Measurements from ENCODE around the gene FCGBP. TPM values are rescaled to one million over a fixed set of nuclear protein-coding genes. Genes with fewer than 3 reads are reported as not detected.
"Not testable (repeated sequence)": the region's sequence is repeated elsewhere in the genome, so short reads cannot be mapped to it uniquely, and the experiment has no call there.

FCGBP gene
- total RNA-seq, 1 donor from 2014 or later = 10.3 TPM

GRCh38 chr19:39908803-39909202 lies 25.6 kb downstream of the FCGBP start:
- H3K27me3 ChIP-seq = no peaks in the 10 kb centered on the region
- H3K4me3 ChIP-seq = no peak overlapping the region
- no peaks in the 10 kb centered on the region for H3K36me3 ChIP-seq
- no peaks in the 10 kb centered on the region for H3K9me3 ChIP-seq
- H3K27ac ChIP-seq = no peak overlapping the region
- DNase-seq (no peak), ATAC-seq (no peak)
- H3K4me1 ChIP-seq = no peaks in the 10 kb centered on the region
- no peak for TF ChIP-seq CTCF (IDR thresholded peaks at IDR 0.05)
- intact Hi-C loops (cut with DNase I) = no loop called here

- no peak for TF ChIP-seq CTCF (IDR thresholded peaks at IDR 0.05)
- DNase-seq (peak; percentile 19), ATAC-seq (no peak)
- Histone ChIP-seq H3K4me1 (no peaks in the 10 kb centered on the region), H3K27me3 (no peaks in the 10 kb centered on the region), H3K9me3 (no peaks in the 10 kb centered on the region), H3K27ac (no peak overlapping the region), H3K36me3 (no peaks in the 10 kb centered on the region), H3K4me3 (no peak overlapping the region)
- intact Hi-C loops (cut with DNase I) = no loop called here
These were observed 27.4 kb downstream of the FCGBP start for GRCh38 chr19:39906820-39907611.

GRCh38 chr19:39906283-39906682 lies 28.2 kb downstream of the FCGBP start:
- no peak for ATAC-seq
- peak; percentile 12 for DNase-seq

GRCh38 chr19:39903486-39904091 lies 30.8 kb downstream of the FCGBP start:
- H3K27ac ChIP-seq; H3K4me1 ChIP-seq; DNase-seq; H3K9me3 ChIP-seq; intact Hi-C loops (cut with DNase I); H3K36me3 ChIP-seq; H3K4me3 ChIP-seq; ATAC-seq; H3K27me3 ChIP-seq: not testable (repeated sequence)

More at GRCh38 chr19:39906283-39906682, 28.2 kb downstream of the FCGBP start:
- Histone ChIP-seq H3K27me3 (no peaks in the 10 kb centered on the region), H3K27ac (no peak overlapping the region), H3K4me3 (no peak overlapping the region), H3K9me3 (no peaks in the 10 kb centered on the region), H3K4me1 (no peaks in the 10 kb centered on the region), H3K36me3 (no peaks in the 10 kb centered on the region)
- intact Hi-C loops (cut with DNase I) = no loop called here
- TF ChIP-seq CTCF (IDR thresholded peaks at IDR 0.05) = no peak

GRCh38 chr19:39902326-39902725 lies 32.1 kb downstream of the FCGBP start:
- H3K27me3 ChIP-seq; H3K27ac ChIP-seq; ATAC-seq; H3K4me3 ChIP-seq; H3K9me3 ChIP-seq; H3K36me3 ChIP-seq; intact Hi-C loops (cut with DNase I); H3K4me1 ChIP-seq: not testable (repeated sequence)
- peak; percentile 35 for DNase-seq

GRCh38 chr19:39901681-39902080 lies 32.8 kb downstream of the FCGBP start:
- H3K4me3 ChIP-seq; ATAC-seq; H3K9me3 ChIP-seq; H3K27me3 ChIP-seq; H3K36me3 ChIP-seq; intact Hi-C loops (cut with DNase I); H3K27ac ChIP-seq; H3K4me1 ChIP-seq: not testable (repeated sequence)
- DNase-seq = peak; percentile 39

- DNase-seq; H3K36me3 ChIP-seq; ATAC-seq; intact Hi-C loops (cut with DNase I); H3K27ac ChIP-seq; H3K9me3 ChIP-seq; H3K4me3 ChIP-seq; H3K27me3 ChIP-seq; H3K4me1 ChIP-seq: not testable (repeated sequence)
These were observed 35.6 kb downstream of the FCGBP start for GRCh38 chr19:39898858-39899257.

- not testable (repeated sequence) for H3K27ac ChIP-seq
These were observed 36.8 kb downstream of the FCGBP start for GRCh38 chr19:39897511-39898245.

GRCh38 chr19:39895096-39895495 lies 39.3 kb downstream of the FCGBP start:
- H3K36me3 ChIP-seq; H3K4me3 ChIP-seq; H3K27ac ChIP-seq; DNase-seq; ATAC-seq; intact Hi-C loops (cut with DNase I); H3K4me1 ChIP-seq; H3K9me3 ChIP-seq: not testable (repeated sequence)
- H3K27me3 ChIP-seq = peaks cover 10% of the 10 kb centered on the region

More at GRCh38 chr19:39897511-39898245, 36.8 kb downstream of the FCGBP start:
- H3K27me3 ChIP-seq; H3K9me3 ChIP-seq; intact Hi-C loops (cut with DNase I); H3K36me3 ChIP-seq; H3K4me1 ChIP-seq; H3K4me3 ChIP-seq: not testable (repeated sequence)
- DNase-seq (peak; percentile 53), ATAC-seq (peak; percentile 78)

- peaks cover 10% of the 10 kb centered on the region for H3K27me3 ChIP-seq
- H3K4me1 ChIP-seq; intact Hi-C loops (cut with DNase I); ATAC-seq; H3K36me3 ChIP-seq; H3K9me3 ChIP-seq; H3K4me3 ChIP-seq; H3K27ac ChIP-seq: not testable (repeated sequence)
- DNase-seq = peak; percentile 15
These were observed 40.2 kb downstream of the FCGBP start for GRCh38 chr19:39894236-39894606.

All from upper lobe of right lung (tissue), 1 donor.